ENCODE data around the gene MEGF11. TPM values are rescaled to one million over a fixed set of nuclear protein-coding genes. Genes with fewer than 3 reads are reported as not detected.

MEGF11 gene
- total RNA-seq, 4 donors from 2014 or later: 0.87 to 7.3 (median 4.9) TPM

DNA sequence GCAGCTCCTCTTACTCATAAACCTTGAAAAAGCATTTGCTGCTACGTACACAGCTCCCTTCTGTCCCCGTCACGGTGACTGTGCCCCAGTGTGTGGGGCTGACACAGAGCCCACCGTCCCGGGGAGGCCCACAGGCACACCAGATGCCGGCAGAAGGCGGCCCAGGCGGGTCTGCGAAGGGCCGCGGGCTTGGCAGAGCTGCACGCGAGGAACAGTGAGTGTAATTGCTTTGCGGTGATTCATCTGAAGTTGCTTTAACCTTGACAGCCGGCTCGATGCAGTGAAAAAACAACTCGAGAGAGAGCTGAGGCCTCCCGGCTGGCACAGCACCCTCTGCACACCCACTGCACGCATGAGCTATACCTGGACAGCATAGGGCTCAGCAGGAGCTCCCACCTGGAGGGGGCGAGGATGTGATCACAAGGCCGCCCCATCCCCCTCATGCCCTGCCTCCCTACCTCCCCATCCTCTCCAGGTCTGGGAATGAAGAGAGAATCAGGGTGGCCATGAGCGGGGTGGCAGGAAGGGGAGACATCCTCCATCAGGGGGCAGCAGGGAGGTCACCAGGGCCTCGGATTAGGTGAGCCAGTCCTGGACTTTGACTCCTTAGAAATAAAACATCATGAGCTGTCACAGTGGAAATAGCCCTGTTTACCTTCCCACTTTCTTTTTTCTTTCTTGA lies 172.7 kb downstream of the MEGF11 start:
- H3K36me3 ChIP-seq: no peaks in the 10 kb centered on the region
- WGBS, 2 donors: 30 to 42% methylated on average over 21 to 23 of the region's 23 CpGs
- no peak overlapping the region for H3K4me3 ChIP-seq
- H3K27ac ChIP-seq: no peak overlapping the region
- DNase-seq (ENCODE audit: low spot score in 2 of 2): no peak
- TF ChIP-seq, protein P1, sequence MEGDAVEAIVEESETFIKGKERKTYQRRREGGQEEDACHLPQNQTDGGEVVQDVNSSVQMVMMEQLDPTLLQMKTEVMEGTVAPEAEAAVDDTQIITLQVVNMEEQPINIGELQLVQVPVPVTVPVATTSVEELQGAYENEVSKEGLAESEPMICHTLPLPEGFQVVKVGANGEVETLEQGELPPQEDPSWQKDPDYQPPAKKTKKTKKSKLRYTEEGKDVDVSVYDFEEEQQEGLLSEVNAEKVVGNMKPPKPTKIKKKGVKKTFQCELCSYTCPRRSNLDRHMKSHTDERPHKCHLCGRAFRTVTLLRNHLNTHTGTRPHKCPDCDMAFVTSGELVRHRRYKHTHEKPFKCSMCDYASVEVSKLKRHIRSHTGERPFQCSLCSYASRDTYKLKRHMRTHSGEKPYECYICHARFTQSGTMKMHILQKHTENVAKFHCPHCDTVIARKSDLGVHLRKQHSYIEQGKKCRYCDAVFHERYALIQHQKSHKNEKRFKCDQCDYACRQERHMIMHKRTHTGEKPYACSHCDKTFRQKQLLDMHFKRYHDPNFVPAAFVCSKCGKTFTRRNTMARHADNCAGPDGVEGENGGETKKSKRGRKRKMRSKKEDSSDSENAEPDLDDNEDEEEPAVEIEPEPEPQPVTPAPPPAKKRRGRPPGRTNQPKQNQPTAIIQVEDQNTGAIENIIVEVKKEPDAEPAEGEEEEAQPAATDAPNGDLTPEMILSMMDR (IDR thresholded peaks at IDR 0.05): no peak
- TF ChIP-seq POLR2A (IDR thresholded peaks at IDR 0.05) (no peak), EP300 (IDR thresholded peaks at IDR 0.05) (no peak)
- peaks cover 0 to 28% of the 10 kb centered on the region in 2 donors for H3K27me3 ChIP-seq
- peaks cover 0 to 13% (median 0%) of the 10 kb centered on the region in 4 donors for H3K9me3 ChIP-seq
- H3K4me1 ChIP-seq: no peaks in the 10 kb centered on the region

DNA sequence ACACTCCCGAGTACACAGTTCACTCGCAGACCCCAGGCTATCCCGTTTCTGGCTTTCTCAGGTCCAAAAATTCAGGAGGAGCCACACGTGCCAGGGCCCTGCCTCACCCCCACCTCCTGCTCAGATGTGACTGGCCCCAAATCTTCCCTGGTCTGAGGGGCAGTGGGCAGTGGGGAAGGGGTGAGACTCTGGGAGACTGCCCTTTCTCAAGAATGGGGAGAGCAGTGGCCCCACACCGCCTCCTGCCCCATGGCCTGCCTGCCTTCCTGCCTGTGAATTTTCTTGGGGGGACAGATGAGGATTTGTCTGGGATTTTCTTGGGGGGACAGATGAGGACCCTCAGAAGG lies 174.6 kb downstream of the MEGF11 start:
- 67 to 69% methylated on average over 5 of the region's 5 CpGs for WGBS, 2 donors
- no peaks in the 10 kb centered on the region for H3K9me3 ChIP-seq
- H3K27me3 ChIP-seq: peaks cover 0 to 28% of the 10 kb centered on the region in 2 donors
- no peak overlapping the region for H3K4me3 ChIP-seq
- no peaks in the 10 kb centered on the region for H3K4me1 ChIP-seq
- no peak for DNase-seq (ENCODE audit: low spot score in 2 of 2)
- TF ChIP-seq, protein P1 (IDR thresholded peaks at IDR 0.05): no peak
- TF ChIP-seq POLR2A (IDR thresholded peaks at IDR 0.05) (no peak), EP300 (IDR thresholded peaks at IDR 0.05) (no peak)
- H3K27ac ChIP-seq: no peak overlapping the region
- no peaks in the 10 kb centered on the region for H3K36me3 ChIP-seq

- no peak overlapping the region for H3K4me3 ChIP-seq
- no peaks in the 10 kb centered on the region for H3K9me3 ChIP-seq
- 55 to 62% methylated on average over 19 to 20 of the region's 20 CpGs for WGBS, 2 donors
- peaks cover 0 to 28% of the 10 kb centered on the region in 2 donors for H3K27me3 ChIP-seq
- H3K27ac ChIP-seq: no peak overlapping the region
- no peaks in the 10 kb centered on the region for H3K4me1 ChIP-seq
- no peaks in the 10 kb centered on the region for H3K36me3 ChIP-seq
- DNase-seq (ENCODE audit: low spot score in 2 of 2): no peak
- TF ChIP-seq EP300 (IDR thresholded peaks at IDR 0.05): no peak
- no peak for TF ChIP-seq POLR2A (IDR thresholded peaks at IDR 0.05)
- TF ChIP-seq, protein P1 (IDR thresholded peaks at IDR 0.05): no peak
These were observed 175.2 kb downstream of the MEGF11 start for GRCh38 chr15:66078196-66078928.

DNA sequence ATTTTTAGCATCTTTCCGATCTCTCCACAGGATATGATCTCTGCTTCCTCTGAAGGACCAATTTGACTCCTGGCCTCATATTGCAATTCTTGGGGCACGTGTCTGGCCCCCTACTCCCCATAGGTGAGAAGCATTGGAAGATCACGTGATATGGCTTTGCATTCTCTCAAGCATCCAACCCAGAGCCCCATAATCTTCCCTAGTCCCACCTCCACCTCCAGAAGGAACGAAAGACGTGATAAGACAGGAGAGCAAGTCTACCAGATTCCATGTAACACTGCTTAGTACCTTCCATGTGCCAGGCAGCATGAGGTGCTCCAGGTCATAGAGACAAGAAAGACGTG lies 176.3 kb downstream of the MEGF11 start:
- Histone ChIP-seq H3K9me3 (no peaks in the 10 kb centered on the region), H3K4me1 (no peaks in the 10 kb centered on the region), H3K4me3 (no peak overlapping the region), H3K27me3 (peaks cover 0 to 28% of the 10 kb centered on the region in 2 donors), H3K27ac (no peak overlapping the region), H3K36me3 (no peaks in the 10 kb centered on the region)
- WGBS, 2 donors: 79 to 83% methylated on average over 6 of the region's 6 CpGs
- TF ChIP-seq EP300 (IDR thresholded peaks at IDR 0.05) (no peak), POLR2A (IDR thresholded peaks at IDR 0.05) (no peak)
- TF ChIP-seq, protein P1 (IDR thresholded peaks at IDR 0.05): no peak
- DNase-seq (ENCODE audit: low spot score in 2 of 2): no peak

GRCh38 chr15:66076591-66077319 lies 176.8 kb downstream of the MEGF11 start:
- no peaks in the 10 kb centered on the region for H3K4me1 ChIP-seq
- no peak overlapping the region for H3K27ac ChIP-seq
- no peak for DNase-seq (ENCODE audit: low spot score in 2 of 2)
- WGBS, 2 donors: 83 to 89% methylated on average over 4 of the region's 4 CpGs
- peaks cover 2 to 28% of the 10 kb centered on the region in 2 donors for H3K27me3 ChIP-seq
- no peak overlapping the region for H3K4me3 ChIP-seq
- TF ChIP-seq, protein P1 (IDR thresholded peaks at IDR 0.05): no peak
- TF ChIP-seq POLR2A (IDR thresholded peaks at IDR 0.05) (no peak), EP300 (IDR thresholded peaks at IDR 0.05) (no peak)
- no peaks in the 10 kb centered on the region for H3K9me3 ChIP-seq
- no peaks in the 10 kb centered on the region for H3K36me3 ChIP-seq
